ENCODE results near the gene RRAGD. TPM values are rescaled to one million over a fixed set of nuclear protein-coding genes. Genes with fewer than 3 reads are reported as not detected.

Gene RRAGD
- total and polyA plus RNA-seq, 4 donors = 3.2 to 17.8 (median 12.8) TPM

DNA sequence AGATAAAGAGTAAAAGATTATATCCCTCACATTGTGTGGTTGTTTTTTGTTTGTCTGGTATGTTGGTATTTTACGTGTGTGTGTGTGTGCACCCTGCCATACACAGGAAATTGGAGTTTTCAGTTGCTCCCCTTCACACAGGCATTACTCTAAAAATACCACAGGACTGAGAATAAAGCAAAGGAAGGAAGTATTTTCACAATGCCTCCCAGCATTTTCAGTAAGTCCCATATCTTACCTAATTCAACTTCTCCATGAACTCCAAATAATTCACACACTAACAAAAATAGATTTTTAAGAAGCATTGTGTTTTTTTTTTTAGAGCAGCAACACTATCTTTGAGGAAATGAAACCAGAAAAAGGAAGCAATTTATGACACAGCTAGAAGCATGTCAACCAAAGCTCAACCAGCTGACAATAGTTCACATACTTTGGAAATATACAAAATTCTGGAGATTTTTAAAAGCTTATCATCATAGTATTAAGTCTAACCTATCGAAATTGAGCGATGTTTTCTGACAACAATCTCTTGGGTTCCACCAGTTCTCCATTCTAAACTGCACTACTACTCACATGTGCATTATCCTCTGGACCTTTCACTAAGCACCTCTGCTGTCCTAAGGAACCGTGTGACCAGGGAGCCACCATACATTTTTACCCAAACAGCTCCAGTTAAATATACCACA, 61.6 kb downstream of the RRAGD start:
- intact Hi-C loops (cut with DNase I) = loop anchor here (5.0 kb wide), 3 partner anchors 38 to 368 kb away; partner anchors contain the start of gene PNRC1 (in 1 of the 2)
- H3K4me3 ChIP-seq (ENCODE audit: low read length in 2 of 2) = no peak overlapping the region
- H3K9me3 ChIP-seq (ENCODE audit: control insufficient read depth, low read length) = no peaks in the 10 kb centered on the region
- H3K27me3 ChIP-seq (ENCODE audit: control insufficient read depth in 1 of 2, insufficient read depth in 2 of 2, low read length in 1 of 2) = no peaks in the 10 kb centered on the region
- ATAC-seq (ENCODE audit: low FRiP score) (no peak), DNase-seq (no peak)
- 26 to 32% methylated on average over 4 of the region's 4 CpGs for WGBS, 2 donors
- H3K36me3 ChIP-seq (ENCODE audit: control insufficient read depth in 1 of 2, insufficient read depth in 2 of 2, low read length in 1 of 2) = no peaks in the 10 kb centered on the region
- H3K4me1 ChIP-seq (ENCODE audit: control insufficient read depth in 1 of 2, insufficient read depth in 2 of 2, low read length in 2 of 2) = peaks cover 0 to 1% of the 10 kb centered on the region in 2 donors
- H3K27ac ChIP-seq (ENCODE audit: low read depth in 1 of 2, low read length in 2 of 2) = no peak overlapping the region

DNA sequence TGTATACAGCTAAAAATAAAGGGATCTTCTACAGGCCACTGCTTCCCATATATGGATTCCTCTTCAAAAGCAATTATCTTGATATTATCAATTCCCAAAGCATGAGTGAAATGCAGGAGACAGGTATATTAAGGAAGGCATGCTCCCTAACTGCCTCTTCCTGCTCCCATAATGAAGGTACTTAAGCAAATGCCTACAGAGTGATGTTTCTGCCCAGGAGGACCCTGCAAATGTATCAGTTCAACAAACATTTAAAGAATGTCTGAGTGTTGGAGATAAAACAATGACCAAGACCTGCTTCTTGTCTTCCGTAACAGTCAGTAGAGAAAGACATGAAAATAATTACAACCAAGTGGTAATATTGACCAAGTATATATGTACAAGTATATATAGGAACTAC, 63.7 kb downstream of the RRAGD start:
- WGBS, 2 donors = 90 to 98% methylated on average over 1 of the region's 1 CpG
- no peak overlapping the region for H3K27ac ChIP-seq (ENCODE audit: low read depth in 1 of 2, low read length in 2 of 2)

DNA sequence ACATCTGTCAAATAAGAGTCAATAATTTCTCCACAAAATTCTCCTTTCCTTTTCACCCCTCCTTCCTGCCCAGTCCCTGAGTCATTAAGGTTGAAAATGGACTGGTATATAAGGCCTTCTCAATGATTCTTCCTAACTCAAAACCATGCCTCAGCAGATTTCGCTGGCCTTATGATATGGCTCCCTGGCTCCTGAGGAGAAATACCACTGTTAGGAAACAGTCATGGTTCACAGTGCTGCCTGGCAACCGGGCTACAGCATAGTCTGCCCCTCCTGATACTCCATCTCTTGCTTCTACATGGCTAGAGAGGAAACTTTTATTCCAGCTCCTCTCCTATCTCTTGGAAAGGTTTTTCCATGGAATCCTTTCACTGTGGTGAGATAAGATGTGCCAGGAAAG, 64.2 kb downstream of the RRAGD start:
- no peaks in the 10 kb centered on the region for H3K36me3 ChIP-seq (ENCODE audit: control insufficient read depth in 1 of 2, insufficient read depth in 2 of 2, low read length in 1 of 2)
- H3K4me3 ChIP-seq (ENCODE audit: low read length in 2 of 2) = no peak overlapping the region
- DNase-seq = peak in 1 of 2 donors; percentile 64
- no peaks in the 10 kb centered on the region for H3K9me3 ChIP-seq (ENCODE audit: control insufficient read depth, low read length)
- 37 to 61% methylated on average over 2 of the region's 2 CpGs for WGBS, 2 donors
- H3K27ac ChIP-seq (ENCODE audit: low read depth in 1 of 2, low read length in 2 of 2) = no peak overlapping the region
- intact Hi-C loops (cut with DNase I) = no loop called here
- H3K27me3 ChIP-seq (ENCODE audit: control insufficient read depth in 1 of 2, insufficient read depth in 2 of 2, low read length in 1 of 2) = no peaks in the 10 kb centered on the region
- peaks cover 0 to 1% of the 10 kb centered on the region in 2 donors for H3K4me1 ChIP-seq (ENCODE audit: control insufficient read depth in 1 of 2, insufficient read depth in 2 of 2, low read length in 2 of 2)
- ATAC-seq (ENCODE audit: low FRiP score) = no peak

More for the DNA sequence above, 63.7 kb downstream of the RRAGD start:
- H3K27me3 ChIP-seq (ENCODE audit: control insufficient read depth in 1 of 2, insufficient read depth in 2 of 2, low read length in 1 of 2) = no peaks in the 10 kb centered on the region
- peaks cover 0 to 1% of the 10 kb centered on the region in 2 donors for H3K4me1 ChIP-seq (ENCODE audit: control insufficient read depth in 1 of 2, insufficient read depth in 2 of 2, low read length in 2 of 2)
- H3K9me3 ChIP-seq (ENCODE audit: control insufficient read depth, low read length) = no peaks in the 10 kb centered on the region
- DNase-seq = no peak
- H3K4me3 ChIP-seq (ENCODE audit: low read length in 2 of 2) = no peak overlapping the region
- intact Hi-C loops (cut with DNase I) = no loop called here
- H3K36me3 ChIP-seq (ENCODE audit: control insufficient read depth in 1 of 2, insufficient read depth in 2 of 2, low read length in 1 of 2) = no peaks in the 10 kb centered on the region
- no peak for ATAC-seq (ENCODE audit: low FRiP score)

DNA sequence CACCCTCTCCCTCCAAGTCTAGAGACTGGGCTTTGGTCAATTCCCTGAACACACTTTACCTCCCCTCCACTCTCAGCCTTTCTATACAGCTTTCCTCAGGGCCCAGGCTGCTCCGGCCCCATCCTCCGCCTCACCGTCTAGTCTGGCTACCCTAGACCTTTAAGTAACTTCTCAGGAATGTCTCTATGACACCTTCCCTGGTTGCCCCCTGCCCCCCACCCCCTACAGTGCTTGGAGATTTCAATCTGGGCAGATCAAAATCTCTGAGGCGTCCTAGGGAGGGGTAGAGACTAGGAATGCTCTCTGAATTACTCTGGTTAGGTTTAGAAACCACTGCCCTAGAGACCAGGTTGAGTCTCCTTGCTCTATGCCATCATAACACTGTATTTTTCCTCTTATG, 65.6 kb downstream of the RRAGD start:
- Histone ChIP-seq H3K4me3 (ENCODE audit: low read length in 2 of 2) (no peak overlapping the region), H3K4me1 (ENCODE audit: control insufficient read depth in 1 of 2, insufficient read depth in 2 of 2, low read length in 2 of 2) (peaks cover 0 to 1% of the 10 kb centered on the region in 2 donors), H3K36me3 (ENCODE audit: control insufficient read depth in 1 of 2, insufficient read depth in 2 of 2, low read length in 1 of 2) (peaks cover 0 to 1% of the 10 kb centered on the region in 2 donors), H3K9me3 (ENCODE audit: control insufficient read depth, low read length) (no peaks in the 10 kb centered on the region), H3K27me3 (ENCODE audit: control insufficient read depth in 1 of 2, insufficient read depth in 2 of 2, low read length in 1 of 2) (no peaks in the 10 kb centered on the region), H3K27ac (ENCODE audit: low read depth in 1 of 2, low read length in 2 of 2) (no peak overlapping the region)
- WGBS, 2 donors = 78 to 82% methylated on average over 4 of the region's 4 CpGs
- ATAC-seq (ENCODE audit: low FRiP score) (no peak), DNase-seq (no peak)
- intact Hi-C loops (cut with DNase I) = no loop called here

DNA sequence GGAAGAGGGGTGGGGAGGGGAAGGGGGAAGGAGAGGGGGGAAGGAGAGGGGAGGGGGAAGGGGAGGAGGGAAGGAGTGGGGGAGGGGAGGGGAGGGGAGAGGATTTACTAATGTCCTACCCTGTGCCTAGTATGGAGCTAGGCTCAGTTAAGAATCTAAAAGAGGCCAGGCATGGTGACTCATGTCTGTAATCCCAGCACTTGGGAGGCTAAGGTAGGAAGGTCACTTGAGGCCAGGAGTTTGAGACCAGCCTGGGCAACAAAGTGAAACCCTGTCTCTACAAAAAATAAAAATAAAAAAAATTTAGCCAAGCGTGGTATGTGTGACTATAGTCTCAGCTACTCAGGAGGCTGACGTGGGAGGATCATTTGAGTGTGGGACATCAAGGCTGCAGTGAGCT, 72.5 kb downstream of the RRAGD start:
- ATAC-seq (ENCODE audit: low FRiP score) (no peak), DNase-seq (no peak)
- peaks cover 0 to 3% of the 10 kb centered on the region in 2 donors for H3K4me1 ChIP-seq (ENCODE audit: control insufficient read depth in 1 of 2, insufficient read depth in 2 of 2, low read length in 2 of 2)
- H3K27me3 ChIP-seq (ENCODE audit: control insufficient read depth in 1 of 2, insufficient read depth in 2 of 2, low read length in 1 of 2) = no peaks in the 10 kb centered on the region
- no peaks in the 10 kb centered on the region for H3K9me3 ChIP-seq (ENCODE audit: control insufficient read depth, low read length)
- no peak overlapping the region for H3K27ac ChIP-seq (ENCODE audit: low read depth in 1 of 2, low read length in 2 of 2)
- H3K4me3 ChIP-seq (ENCODE audit: low read length in 2 of 2) = no peak overlapping the region
- 69 to 79% methylated on average over 2 of the region's 2 CpGs for WGBS, 2 donors
- intact Hi-C loops (cut with DNase I) = no loop called here
- H3K36me3 ChIP-seq (ENCODE audit: control insufficient read depth in 1 of 2, insufficient read depth in 2 of 2, low read length in 1 of 2) = peaks cover 3 to 4% of the 10 kb centered on the region in 2 donors

DNA sequence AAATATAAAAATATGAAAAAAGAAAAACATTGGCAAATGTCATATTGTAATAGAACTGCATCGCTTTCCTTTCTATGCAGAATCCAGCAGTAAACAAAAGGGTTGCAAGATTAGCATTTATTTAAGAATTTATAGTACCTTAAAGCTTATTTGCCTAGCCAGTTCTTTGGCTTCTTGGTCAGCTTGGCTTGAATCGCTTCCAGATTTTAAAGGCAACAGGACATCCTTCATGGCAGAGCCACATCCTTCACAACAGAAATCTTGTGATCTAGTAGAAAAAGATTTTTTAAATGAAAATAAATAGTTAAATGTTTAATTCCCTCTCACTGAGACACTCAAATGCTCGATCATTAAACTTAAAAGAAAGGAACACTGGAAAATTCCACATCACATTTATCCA, 76.9 kb downstream of the RRAGD start:
- H3K27me3 ChIP-seq (ENCODE audit: control insufficient read depth in 1 of 2, insufficient read depth in 2 of 2, low read length in 1 of 2) = no peaks in the 10 kb centered on the region
- no peaks in the 10 kb centered on the region for H3K9me3 ChIP-seq (ENCODE audit: control insufficient read depth, low read length)
- H3K27ac ChIP-seq (ENCODE audit: low read depth in 1 of 2, low read length in 2 of 2) = no peak overlapping the region
- no peak for ATAC-seq (ENCODE audit: low FRiP score)
- DNase-seq = no peak
- intact Hi-C loops (cut with DNase I) = no loop called here
- 81 to 88% methylated on average over 3 of the region's 3 CpGs for WGBS, 2 donors
- peaks cover 2 to 3% of the 10 kb centered on the region in 2 donors for H3K36me3 ChIP-seq (ENCODE audit: control insufficient read depth in 1 of 2, insufficient read depth in 2 of 2, low read length in 1 of 2)
- no peak overlapping the region for H3K4me3 ChIP-seq (ENCODE audit: low read length in 2 of 2)
- H3K4me1 ChIP-seq (ENCODE audit: control insufficient read depth in 1 of 2, insufficient read depth in 2 of 2, low read length in 2 of 2) = peaks cover 0 to 3% of the 10 kb centered on the region in 2 donors

DNA sequence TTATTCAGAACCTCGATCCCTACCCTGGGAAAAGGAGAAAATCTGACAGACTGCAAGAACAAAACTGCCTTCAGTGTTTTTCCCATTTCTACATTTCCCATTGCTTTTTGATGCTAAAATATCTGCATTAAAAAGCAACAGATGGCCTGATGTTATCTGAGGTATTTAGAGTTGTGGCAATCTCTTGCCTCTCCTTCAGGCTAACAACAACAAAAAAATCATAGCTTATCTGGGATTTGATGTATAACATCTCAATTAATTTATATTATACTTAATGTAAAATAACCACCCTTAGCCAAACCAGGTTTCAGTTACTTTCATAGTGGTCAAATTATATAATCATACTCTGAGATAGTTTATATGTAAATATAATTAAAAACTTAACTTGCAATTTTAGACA, 81.2 kb downstream of the RRAGD start:
- DNase-seq (no peak), ATAC-seq (ENCODE audit: low FRiP score) (no peak)
- intact Hi-C loops (cut with DNase I) = no loop called here
- Histone ChIP-seq H3K4me1 (ENCODE audit: control insufficient read depth in 1 of 2, insufficient read depth in 2 of 2, low read length in 2 of 2) (no peaks in the 10 kb centered on the region), H3K4me3 (ENCODE audit: low read length in 2 of 2) (no peak overlapping the region), H3K27me3 (ENCODE audit: control insufficient read depth in 1 of 2, insufficient read depth in 2 of 2, low read length in 1 of 2) (no peaks in the 10 kb centered on the region), H3K9me3 (ENCODE audit: control insufficient read depth, low read length) (no peaks in the 10 kb centered on the region), H3K36me3 (ENCODE audit: control insufficient read depth in 1 of 2, insufficient read depth in 2 of 2, low read length in 1 of 2) (peaks cover 3 to 4% of the 10 kb centered on the region in 2 donors), H3K27ac (ENCODE audit: low read depth in 1 of 2, low read length in 2 of 2) (no peak overlapping the region)
- WGBS, 2 donors = 97 to 100% methylated on average over 1 of the region's 1 CpG

DNA sequence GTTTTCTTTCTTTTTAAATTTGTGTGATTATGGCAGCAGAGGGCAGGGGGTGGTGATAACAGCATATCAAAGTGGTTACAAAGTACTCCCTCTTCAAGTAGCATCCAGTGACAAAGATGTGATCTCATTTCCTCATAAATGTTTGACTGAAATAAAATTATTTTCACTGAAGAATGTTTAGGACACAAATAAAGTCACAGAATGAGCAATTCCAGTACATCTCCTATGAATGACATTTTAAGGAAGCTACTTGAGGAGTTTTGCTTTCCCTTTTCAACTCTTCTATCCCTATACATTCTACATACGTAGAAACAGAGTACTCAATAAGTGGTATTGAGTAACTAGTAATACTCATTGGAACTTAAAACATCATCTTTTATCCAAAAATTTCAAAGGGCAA, 83.1 kb downstream of the RRAGD start:
- intact Hi-C loops (cut with DNase I) = no loop called here

DNA sequence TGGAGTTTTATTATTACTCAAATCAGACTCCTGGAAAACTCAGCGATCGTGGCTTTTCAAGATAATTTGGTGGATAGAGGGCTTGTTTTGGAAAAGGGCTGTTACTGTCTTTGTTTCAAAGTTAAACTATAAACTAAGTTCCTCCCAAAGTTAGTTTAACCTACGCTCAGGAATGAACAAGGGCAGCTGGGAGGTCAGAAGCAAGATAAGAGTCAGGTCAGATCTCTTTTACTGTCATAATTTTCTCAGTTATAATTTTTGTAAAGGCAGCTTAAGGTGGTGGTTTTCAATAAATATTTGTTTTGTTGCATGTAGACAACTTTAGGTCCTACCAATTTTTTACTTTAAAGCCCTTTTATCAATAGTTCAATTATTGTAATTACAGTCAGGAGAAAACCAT, 87.8 kb downstream of the RRAGD start:
- no peaks in the 10 kb centered on the region for H3K9me3 ChIP-seq (ENCODE audit: control insufficient read depth, low read length)
- DNase-seq = no peak
- no peak overlapping the region for H3K4me3 ChIP-seq (ENCODE audit: low read length in 2 of 2)
- no peaks in the 10 kb centered on the region for H3K27me3 ChIP-seq (ENCODE audit: control insufficient read depth in 1 of 2, insufficient read depth in 2 of 2, low read length in 1 of 2)
- WGBS, 2 donors = 89 to 93% methylated on average over 3 of the region's 3 CpGs
- no peak overlapping the region for H3K27ac ChIP-seq (ENCODE audit: low read depth in 1 of 2, low read length in 2 of 2)
- no peaks in the 10 kb centered on the region for H3K4me1 ChIP-seq (ENCODE audit: control insufficient read depth in 1 of 2, insufficient read depth in 2 of 2, low read length in 2 of 2)
- intact Hi-C loops (cut with DNase I) = no loop called here
- peaks cover 4 to 7% of the 10 kb centered on the region in 2 donors for H3K36me3 ChIP-seq (ENCODE audit: control insufficient read depth in 1 of 2, insufficient read depth in 2 of 2, low read length in 1 of 2)
- ATAC-seq (ENCODE audit: low FRiP score) = no peak

More for the DNA sequence above, 83.1 kb downstream of the RRAGD start:
- no peaks in the 10 kb centered on the region for H3K27me3 ChIP-seq (ENCODE audit: control insufficient read depth in 1 of 2, insufficient read depth in 2 of 2, low read length in 1 of 2)
- no peak overlapping the region for H3K27ac ChIP-seq (ENCODE audit: low read depth in 1 of 2, low read length in 2 of 2)
- H3K4me3 ChIP-seq (ENCODE audit: low read length in 2 of 2) = no peak overlapping the region
- ATAC-seq (ENCODE audit: low FRiP score) = no peak
- H3K9me3 ChIP-seq (ENCODE audit: control insufficient read depth, low read length) = no peaks in the 10 kb centered on the region
- H3K36me3 ChIP-seq (ENCODE audit: control insufficient read depth in 1 of 2, insufficient read depth in 2 of 2, low read length in 1 of 2) = peaks cover 4 to 7% of the 10 kb centered on the region in 2 donors
- WGBS, 2 donors = 86 to 95% methylated on average over 1 of the region's 1 CpG
- no peak for DNase-seq
- no peaks in the 10 kb centered on the region for H3K4me1 ChIP-seq (ENCODE audit: control insufficient read depth in 1 of 2, insufficient read depth in 2 of 2, low read length in 2 of 2)

Data from aorta (tissue), 5 donors.